GM12865 (cell line): ENCODE data around the gene EIF4G1.

Experiments
- DNase-seq: peaks from one replicate; pipeline ENCODE4 v3.0.0; 2010; ENCODE audit warnings: low read depth
- H3K4me3 ChIP-seq: 2 replicates; pipeline ENCODE4 v1.5.1; 2011; ENCODE audit warnings: mild to moderate bottlenecking, low read depth, low read length, control low read depth
- CTCF ChIP-seq: IDR thresholded peaks from 2 replicates; pipeline ENCODE4 v1.5.1; 2011; ENCODE audit warnings: low read length, control low read depth, low read depth, inconsistent platforms; ENCODE audit not compliant: insufficient read depth; ENCODE audit errors: missing control alignments

The EIF4G1 gene

DNA sequence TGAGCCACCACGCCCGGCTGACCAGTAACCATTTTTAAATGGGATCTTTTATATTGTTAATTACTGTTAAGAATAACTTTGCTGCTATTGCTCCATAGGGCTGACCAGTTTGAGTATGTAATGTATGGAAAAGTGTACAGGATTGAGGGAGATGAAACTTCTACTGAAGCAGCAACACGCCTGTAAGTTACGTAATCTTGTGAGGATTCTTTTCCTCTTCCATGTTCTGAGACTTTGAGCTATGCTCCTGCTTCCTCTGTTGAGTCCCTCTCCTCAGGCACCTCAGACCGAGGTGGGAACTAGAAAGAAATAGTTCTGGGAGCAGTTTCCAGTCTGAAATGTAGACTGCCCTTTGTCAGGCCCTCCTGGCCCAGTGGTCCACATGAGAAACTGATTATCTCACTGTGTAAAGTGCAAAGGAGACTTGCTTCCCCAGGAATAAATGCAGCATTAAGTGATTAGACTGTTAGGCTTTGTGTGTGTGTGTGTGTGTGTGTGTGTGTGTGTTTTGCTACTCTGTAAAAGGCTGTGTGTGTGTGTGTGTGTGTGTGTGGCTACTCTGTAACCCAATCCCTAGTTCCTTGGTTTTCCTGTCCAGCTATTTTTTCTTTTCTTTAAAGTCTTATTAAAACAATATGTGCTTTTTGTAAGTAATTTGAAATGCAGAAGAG lies 52.3 kb downstream of the EIF4G1 start:
- TF ChIP-seq CTCF: no peak
- no peak overlapping the region for H3K4me3 ChIP-seq
- no peak for DNase-seq

GRCh38 chr3:184368116-184368515 lies 53.7 kb downstream of the EIF4G1 start:
- DNase-seq: no peak
- no peak overlapping the region for H3K4me3 ChIP-seq
- TF ChIP-seq CTCF: no peak

DNA sequence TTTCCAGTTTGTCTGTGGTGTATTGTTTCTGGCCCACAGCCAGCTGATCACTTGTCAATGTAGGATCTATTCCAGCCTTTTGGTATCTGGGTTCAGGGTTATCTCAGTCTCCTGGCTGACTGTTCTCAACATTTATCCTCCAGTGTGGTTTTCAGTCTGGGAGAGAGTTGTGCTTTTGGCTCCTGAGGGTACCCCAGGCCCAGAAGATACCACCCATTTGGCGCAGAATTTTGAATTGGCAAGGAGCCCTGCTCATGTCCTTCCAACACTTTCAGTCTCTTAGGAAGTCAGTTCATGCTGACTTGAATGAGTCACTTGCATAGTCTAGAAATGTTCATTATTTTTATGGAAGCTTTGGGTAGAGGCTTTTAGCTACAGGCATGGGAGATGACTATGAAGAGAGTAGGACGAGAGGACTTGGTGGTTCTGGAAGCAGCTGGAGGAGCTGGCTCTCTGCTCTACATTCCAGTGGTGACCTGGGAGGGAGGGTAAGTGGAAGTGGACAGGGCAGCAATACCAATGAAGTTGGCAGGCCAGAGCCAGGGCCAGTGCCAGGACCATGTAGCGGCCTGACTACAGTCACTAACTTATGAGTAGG lies 54.3 kb downstream of the EIF4G1 start:
- TF ChIP-seq CTCF: no peak
- DNase-seq: no peak

GRCh38 chr3:184371570-184372018 lies 57.2 kb downstream of the EIF4G1 start:
- peak; percentile 79 for DNase-seq
- peak; percentile 91 for TF ChIP-seq CTCF
- no peak overlapping the region for H3K4me3 ChIP-seq

More for the DNA sequence above, 54.3 kb downstream of the EIF4G1 start:
- no peak overlapping the region for H3K4me3 ChIP-seq

GRCh38 chr3:184372296-184372821 lies 58.0 kb downstream of the EIF4G1 start:
- no peak for TF ChIP-seq CTCF
- no peak for DNase-seq
- no peak overlapping the region for H3K4me3 ChIP-seq

- no peak for TF ChIP-seq CTCF
- no peak overlapping the region for H3K4me3 ChIP-seq
- DNase-seq: no peak
Measured at GRCh38 chr3:184372911-184373310, 58.5 kb downstream of the EIF4G1 start.
